HG02763 (cell line): ENCODE data around the gene ACP5.
"Not testable (repeated sequence)": the region's sequence is repeated elsewhere in the genome, so short reads cannot be mapped to it uniquely, and the experiment has no call there.

ENCODE experiments used
- ATAC-seq: cut with Tn5 transposase; IDR thresholded peaks from one replicate; pipeline ENCODE4 v1.9.1; 2021; ENCODE audit warnings: mild to moderate bottlenecking, moderate library complexity; ENCODE audit not compliant: unreplicated experiment

ACP5 gene

DNA sequence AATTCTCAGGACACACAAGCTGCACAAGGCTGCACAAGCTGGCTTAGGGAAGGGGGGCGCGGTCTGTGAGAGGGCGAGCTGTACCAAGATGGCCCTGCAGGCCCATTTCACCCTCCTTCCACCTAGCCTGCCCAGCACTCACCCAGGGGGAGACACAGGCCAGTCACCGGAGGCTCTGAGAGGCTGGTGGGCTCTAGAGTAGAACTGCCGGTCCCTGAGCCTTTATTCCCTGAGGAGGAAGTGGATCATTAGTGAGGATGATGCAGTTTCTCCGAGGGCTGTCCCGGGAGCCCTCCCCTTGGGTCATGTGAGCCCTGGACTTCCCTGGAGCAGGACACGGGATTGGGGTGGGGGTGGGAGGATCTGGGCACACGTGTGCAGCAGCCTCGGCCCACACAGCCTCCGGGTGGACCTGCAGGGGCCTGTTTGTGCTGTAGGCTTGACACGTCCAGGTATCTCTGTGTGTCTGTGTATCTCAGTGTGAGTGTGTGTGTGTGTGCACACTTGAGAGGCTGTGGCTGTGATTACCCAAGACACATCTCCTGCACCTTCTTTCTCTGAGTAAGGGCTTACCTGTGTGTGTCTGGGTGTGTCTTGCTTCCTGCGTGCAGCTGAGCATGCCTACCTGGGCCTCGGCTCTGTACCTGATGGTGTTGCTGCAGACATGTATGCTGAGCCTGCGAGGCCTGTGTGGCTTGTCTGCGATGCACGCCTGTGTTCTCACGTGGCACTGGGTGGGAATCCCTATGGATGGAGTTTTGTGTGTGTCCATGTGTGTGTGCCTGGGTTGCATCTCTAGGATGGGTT, at the start of gene ACP5:
ACP5 (minus strand) TSS at position 195 of the 807 bp plus-strand sequence. CDS start 328 bp downstream, outside the sequence.
- no peak for ATAC-seq

DNA sequence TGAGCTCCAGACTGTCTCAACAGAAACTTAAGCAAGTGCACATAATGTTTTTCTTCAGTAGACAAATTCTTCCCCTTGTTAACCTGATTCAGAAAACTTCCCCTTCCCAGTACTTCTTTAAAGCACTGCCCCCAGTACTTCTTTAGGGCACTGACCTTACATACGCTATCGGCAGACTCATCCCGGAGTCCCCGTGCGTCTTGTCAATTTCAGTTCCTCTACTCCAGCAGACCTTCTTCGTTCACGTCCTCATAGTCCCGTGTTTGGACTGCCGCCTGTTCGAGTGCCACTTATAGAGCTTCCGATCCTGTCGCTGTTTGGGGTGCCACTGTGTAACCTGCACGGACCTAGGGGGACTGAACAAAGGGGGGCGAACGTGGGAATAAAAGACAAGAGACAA, 48.8 kb upstream of the ACP5 start:
- no peak for ATAC-seq

DNA sequence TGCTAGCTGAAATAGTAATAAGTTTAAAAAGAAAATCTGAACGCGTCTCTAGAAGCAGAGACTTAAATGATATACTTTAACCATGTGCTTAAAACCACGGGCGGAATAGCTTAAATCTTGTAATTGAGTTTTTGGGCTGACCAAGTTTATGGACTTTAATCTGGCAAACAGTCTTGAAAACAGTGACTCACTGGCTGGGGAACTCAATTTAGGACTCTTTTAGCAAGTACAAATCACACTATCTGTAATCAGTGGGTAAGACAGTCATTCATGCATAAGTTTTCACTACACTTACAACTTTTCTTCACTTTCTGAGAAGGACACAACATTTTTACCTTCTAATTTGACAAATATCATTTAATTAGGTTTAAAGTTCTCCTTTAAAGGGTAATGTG, 46.6 kb upstream of the ACP5 start:
- no peak for ATAC-seq

DNA sequence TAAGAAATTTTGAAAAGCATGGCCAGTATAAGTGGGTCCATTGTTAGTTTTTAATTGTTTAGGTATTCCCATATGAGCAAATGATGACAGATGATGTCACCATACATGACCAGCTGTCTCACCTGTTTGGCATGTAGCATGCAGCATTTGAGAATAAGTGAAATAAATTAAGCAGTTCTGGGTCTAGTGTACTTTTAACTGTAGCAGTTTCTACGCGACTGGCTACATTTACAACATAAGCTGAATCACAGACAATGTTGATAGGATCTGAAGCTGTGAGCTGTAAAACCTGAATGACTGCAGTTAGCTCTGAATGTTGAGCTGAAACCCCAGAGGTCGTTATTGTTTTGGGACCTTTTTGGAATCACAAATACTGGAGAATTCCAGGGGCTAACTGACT, 45.0 kb upstream of the ACP5 start:
- ATAC-seq = not testable (repeated sequence)

DNA sequence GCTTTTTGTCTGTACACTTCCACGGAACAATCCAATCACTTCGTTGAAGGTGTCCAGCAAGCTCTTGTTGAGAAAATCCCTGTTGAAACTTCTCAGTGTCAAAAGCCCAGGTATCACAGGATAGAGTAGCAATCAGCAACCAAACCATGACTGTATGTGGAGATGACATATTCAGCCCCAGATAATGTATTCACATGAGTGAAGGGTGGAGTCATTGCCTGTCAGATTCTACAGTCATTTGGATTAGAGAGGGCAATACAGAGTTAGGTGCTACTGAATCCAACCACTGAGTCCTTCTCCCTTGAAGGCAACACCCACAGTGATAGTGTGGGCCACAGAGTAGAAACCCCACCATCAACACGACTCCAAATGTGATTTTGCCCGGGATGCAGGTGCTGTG, 43.1 kb upstream of the ACP5 start:
- no peak for ATAC-seq

DNA sequence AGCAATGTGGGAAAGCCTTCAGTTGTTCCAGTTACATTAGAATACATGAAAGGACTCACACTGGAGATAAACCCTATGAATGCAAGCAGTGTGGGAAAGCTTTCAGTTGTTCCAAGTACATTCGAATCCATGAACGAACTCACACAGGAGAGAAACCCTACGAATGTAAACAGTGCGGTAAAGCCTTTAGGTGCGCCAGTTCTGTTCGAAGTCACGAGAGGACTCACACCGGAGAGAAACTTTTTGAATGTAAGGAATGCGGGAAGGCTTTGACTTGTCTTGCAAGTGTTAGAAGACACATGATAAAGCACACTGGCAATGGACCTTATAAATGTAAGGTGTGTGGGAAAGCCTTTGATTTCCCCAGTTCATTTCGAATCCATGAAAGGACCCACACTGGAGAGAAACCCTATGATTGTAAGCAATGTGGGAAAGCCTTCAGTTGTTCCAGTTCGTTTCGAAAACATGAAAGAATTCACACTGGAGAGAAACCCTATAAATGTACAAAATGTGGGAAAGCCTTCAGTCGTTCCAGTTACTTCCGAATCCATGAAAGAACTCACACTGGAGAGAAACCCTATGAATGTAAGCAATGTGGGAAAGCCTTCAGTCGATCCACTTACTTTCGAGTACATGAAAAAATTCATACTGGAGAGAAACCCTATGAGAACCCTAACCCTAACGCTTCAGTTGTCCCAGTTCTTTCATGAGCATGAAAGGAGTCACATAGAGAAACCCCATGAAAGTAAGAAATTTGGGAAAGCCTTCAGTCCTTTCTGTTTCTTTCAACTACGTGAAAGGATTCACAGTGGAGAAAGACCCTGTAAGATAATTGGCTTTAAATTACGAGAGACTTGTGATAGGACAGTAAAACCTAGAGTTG, 40.0 kb upstream of the ACP5 start:
- ATAC-seq = no peak

DNA sequence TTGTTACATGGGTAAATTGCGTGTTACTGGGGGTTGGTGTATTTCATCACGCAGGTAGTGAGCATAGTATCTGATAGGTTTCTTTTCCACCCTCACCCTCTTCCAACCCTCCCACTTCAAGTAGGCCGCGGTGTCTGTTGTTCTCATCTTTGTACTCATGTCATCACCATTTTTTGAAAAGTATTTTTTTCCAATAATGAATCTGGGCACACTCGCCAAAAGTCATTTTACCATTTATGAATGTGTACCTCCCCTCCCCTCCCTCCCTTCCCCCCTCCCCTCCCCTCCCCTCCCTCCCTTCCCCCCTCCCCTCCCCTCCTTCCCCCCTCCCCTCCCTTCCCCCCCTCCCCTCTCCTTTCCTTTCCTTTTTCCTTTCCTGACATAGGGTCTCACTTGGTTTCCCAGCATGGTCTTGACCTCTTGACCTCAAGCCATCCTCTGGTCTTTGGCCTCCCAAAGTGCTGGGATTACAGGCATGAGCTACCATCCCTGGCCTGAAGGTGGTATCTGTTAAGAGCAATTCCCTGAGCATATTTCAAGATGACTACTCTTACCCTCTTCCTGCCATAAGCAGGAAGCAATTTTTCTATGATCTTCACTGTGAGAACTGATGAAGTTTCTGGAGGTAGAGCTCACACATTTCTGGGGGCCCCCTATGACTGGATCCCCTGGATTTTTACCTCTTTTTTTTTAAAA, 35.5 kb upstream of the ACP5 start:
- ATAC-seq = no peak

DNA sequence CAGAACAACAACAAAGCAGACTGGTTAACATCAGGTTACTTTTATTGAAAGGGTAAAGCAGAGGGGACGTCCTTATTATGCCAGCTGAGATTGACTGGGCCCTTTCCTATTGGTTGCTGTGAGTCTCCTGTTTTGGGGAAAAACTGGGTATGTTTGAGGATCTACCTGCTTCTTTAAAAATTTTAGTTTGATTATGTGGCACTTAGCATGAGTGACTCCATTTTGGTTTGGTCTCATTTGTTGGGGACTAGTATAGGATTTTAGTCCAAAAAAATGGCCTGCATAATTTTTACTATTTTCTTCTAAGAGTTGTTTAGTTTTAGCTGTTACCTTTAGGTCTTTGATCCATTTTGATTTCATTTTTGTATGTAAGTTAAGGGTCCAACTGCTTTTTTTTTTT, 34.3 kb upstream of the ACP5 start:
- no peak for ATAC-seq

DNA sequence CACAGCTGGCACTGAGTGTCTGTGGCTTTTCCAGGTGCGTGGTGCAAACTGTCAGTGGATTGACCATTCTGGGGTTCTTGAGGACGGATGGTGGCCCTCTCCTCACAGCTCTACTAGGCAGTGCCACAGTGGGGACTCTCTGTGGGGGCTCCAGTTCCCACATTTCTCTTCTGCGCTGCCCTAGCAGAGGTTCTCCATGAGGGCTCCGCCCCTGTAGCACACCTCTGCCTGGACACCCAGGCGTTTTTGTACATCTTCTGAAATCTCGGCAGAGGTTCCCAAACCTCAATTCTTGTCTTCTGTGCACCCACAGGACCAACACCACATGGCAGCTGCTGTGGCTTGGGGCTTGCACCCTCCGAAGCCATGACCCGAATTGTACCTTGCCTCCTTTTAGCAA, 29.0 kb upstream of the ACP5 start:
- ATAC-seq = no peak

DNA sequence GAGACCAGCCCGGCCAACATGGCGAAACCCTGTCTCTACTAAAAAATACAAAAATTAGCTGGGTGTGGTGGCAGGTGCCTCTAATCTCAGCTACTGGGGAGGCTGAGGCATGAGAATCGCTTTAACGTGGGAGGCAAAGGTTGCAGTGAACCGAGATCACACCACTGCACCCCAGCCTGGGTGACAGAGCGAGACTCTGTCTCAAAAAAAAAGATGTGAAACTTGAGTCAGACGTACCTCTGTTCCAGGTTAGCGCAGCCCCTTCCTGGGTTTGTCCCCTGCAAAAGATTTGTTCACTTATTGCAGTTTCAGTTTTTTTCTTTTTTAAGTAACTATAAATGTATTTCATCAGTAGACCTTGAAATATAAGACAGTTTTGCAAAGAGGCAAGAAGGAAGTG, 22.3 kb upstream of the ACP5 start:
- ATAC-seq = not testable (repeated sequence)

DNA sequence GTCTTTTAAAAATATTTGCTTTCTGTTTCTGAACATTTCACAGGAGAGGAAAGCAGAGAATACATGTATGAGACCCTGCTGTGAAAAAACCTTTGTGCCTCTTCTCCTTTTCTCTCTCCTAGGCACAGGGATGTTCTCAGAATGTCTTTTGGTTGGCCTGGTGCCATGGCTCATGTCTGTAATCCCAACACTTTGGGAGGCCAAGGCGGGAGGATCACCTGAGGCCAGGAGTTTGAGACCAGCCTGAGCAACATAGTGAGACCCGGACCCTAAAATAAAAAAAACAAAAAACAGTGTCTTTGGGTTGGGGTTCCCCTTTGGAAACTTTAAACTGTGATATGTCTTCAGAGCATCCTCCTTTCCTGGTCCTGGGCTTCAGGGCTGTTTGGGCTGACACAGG, 21.3 kb upstream of the ACP5 start:
- no peak for ATAC-seq

DNA sequence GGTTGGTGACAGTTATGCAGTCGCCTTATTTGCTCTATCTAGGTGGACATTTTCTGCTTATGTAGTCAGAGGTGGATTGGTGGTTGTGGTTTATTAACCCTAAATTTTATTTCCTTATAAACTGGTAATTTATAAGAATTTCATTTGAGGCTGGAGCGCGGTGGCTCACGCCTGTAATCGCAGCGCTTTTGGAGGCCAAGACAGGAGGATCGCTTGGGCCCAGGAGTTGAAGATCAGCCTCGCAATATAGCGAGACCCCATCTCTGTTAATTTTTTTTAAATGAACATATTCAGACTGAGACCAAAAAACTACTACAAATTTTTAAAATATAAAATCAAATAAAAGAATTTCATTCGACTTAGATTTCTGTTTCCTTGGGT, 20.6 kb upstream of the ACP5 start:
- no peak for ATAC-seq

DNA sequence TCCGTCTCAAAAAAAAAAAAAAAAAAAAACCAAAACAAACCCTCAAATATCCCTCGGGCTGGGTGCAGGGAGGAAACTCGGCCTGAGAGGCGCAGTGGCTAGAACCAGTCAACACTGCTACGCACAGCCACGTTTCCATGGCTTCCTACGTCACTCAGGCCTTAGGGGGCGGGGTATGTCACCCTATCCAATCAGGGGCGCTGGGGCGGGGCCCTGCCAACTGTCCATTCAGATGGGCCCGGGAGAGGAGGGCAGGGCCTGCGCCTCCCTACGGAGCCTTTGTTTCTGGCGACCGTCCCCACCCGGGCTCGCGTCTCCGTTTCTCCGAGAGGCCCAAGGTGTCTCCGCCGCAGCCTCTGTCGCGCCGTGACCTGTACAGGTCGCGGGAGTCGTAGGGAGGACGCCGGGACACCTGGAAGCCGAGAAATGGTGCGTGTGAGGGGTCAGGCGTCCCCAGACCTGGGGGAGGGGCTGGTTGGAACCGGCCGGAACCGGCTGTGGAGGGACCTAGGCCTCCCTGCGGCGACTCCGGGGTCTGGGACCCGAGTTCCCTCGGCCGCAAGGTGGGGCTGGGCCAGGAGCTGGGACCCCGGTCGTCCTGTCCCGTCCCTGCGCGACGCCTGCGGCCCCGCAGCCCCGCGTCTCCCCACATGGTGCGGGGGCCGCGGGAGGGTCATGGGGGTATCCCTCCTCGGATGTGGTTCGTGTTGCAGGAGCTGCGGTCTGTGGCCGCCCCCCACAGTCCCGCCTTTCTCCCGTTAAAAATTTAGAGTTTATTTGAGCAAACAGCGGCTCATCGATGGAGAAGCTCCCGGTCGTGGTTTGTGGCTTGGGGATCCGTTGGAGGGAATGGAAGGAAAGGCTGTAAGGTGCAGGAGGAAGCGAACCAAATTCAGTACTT, 20.0 kb upstream of the ACP5 start, which contains the start of gene ZNF627:
ZNF627 (plus strand) TSS at position 282 of the 901 bp plus-strand sequence; CDS start at position 427, 145 bp downstream.
- ATAC-seq = peak; percentile 97

DNA sequence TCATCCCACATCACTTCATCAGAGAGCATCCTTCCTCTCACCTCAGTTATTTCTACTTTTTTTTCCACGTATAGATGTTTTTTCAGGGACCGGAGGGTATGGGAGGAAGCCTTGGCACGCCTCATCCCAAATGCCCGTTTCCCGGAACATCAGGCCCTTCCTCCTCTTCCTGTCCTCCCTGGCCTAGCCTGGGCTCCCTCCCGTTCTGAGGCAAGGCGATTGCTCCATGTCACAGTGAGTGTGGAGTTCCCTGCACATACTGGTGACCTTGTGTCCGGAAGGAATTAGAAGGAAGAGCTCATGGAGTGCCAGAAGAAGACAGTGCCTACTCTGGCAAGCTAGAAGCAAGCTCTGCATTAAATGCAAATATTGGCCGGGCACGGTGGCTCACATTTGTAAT, 18.7 kb upstream of the ACP5 start:
- no peak for ATAC-seq

DNA sequence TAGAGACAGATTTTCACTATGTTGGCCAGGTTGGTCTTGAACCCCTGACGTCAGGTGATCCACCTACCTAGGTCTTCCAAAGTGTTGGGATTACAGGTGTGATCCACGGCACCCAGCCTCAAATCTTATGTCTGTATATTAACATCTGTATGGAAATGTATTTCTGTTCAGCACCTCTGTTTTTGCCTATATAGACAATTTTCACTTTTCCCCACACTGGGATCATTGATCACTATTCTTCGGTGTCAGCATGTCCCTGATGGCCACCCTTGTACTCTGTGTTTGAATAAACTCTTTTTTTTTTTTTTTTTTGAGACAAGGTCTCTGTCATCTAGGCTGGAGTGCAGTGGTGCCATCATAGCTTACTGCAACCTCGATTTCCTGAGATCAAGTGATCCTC, 16.6 kb upstream of the ACP5 start:
- no peak for ATAC-seq

DNA sequence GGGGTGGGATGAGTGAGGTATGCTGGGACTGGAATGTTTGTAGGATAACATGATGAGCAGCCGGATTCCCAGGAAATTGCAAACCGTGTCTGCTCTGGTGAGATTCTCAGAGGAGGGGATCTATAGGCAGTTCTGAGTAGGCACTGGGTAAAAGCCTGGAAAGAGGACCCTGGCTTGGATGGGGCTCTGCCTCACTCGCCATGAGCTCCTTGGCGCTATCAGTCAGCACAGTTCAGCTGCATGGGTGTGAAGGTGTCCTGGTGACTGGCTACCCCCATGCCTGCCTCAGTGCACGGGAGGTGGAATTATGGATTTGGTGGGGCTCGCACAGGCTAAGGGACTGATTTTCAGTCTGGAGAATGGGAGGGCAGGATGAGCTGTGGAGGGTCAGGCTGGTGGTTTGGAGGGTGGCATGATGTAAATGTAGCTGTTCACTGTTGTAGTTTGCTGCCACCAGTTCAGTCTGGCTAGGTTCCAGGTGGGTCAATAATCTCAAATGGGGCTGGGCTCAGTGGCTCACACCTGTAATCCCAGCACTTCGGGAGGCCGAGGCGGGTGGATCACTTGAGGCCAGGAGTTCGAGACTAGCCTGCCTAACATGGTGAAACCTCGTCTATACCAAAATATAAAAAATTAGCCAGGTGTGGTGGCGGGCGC, 10.7 kb upstream of the ACP5 start:
- no peak for ATAC-seq

DNA sequence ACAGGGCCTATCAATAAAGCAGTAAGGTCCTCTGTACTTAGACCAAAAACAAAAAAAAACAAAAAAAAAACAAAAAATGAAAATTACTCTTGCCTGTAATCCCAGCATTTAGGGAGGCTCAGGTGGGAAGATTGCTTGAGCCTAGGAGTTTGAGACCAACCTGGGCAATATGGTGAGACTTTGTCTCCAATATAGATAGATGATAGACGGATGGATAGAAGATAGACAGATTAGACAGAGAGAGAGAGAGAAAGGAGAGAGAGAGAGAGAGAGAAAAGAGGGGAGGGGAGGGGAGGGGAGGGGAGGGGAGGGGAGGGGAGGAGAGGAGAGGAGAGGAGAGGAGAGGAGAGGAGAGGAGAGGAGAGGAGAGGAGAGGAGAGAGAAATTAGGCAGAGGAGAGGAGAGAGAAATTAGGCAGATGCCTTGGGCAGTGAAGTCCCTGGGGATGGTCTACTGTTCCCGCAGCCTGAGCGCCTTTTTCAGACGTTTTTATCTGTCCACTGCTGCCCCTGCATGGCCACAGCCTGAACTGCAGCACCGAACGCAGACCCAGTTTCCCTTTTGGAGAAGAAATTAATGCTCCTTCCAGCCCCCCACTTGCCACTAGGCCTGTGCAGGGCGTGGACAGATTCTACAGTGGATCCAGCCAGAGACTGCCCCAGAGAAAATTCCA, 10.0 kb upstream of the ACP5 start:
- no peak for ATAC-seq

DNA sequence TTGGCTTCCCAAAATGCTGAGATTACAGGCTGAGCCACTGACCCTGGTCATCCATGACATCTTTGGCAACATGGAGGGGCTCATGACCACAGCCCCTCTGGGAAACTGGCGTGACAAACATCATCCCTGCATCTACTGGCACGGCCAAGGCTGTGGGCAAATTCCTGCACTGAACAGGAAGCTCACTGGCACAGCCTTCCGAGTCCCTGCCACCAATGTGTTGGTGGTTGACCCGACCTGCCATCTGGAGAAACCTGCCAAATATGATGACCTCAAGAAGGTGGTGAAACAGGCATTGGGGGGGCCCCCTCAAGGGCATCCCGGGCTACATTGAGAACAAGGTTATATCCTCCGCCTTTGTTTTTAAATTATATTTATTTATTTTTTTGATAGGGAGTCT, 8.9 kb upstream of the ACP5 start:
- no peak for ATAC-seq

DNA sequence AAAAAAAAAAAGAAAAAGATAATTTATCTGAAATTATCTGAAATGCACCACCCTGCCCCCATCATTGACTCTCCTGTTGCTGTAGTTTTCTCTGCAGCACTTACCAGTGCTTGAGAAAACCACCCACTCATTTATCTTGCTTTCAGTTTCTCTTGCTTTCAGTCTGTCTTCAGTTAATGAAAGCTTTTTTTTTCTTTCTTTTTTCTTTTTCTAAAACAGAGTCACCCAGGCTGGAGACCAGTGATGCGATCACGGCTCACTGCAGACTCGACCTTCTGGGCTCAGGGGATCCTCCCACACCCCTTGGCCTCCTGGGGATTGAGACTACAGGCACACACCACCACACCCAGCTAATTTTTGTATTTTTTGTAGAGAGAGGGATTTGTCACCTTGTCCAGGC, 4.3 kb upstream of the ACP5 start:
- peak; percentile 73 for ATAC-seq
